Ecto neural progenitor cell (in vitro differentiated cells): ENCODE measurements around the gene TMEM53.

ENCODE experiments used
- DNase-seq: peaks from one replicate; pipeline ENCODE4 v3.0.0-alpha.2; 2018; ENCODE audit warnings: low spot score

The TMEM53 gene

GRCh38 chr1:44603718-44604117 is 70.6 kb downstream of the TMEM53 start:
- DNase-seq = no peak
